WI38 (cell line): ENCODE data around the gene AMELY.
"Not testable (repeated sequence)": the region's sequence is repeated elsewhere in the genome, so short reads cannot be mapped to it uniquely, and the experiment has no call there.

Experiments
- H3K4me3 ChIP-seq: 2 replicates; pipeline ENCODE4 v1.5.1; 2011; ENCODE audit warnings: low read depth, mild to moderate bottlenecking, control low read depth, low read length
- CTCF ChIP-seq: IDR thresholded peaks from 2 replicates; pipeline ENCODE4 v1.5.1; 2012; ENCODE audit warnings: low read depth, mild to moderate bottlenecking, control low read depth, low read length

AMELY gene

GRCh38 chrY:6895236-6895635, 16.3 kb downstream of the AMELY start:
- TF ChIP-seq CTCF: no peak
- H3K4me3 ChIP-seq: no peak overlapping the region

- H3K4me3 ChIP-seq: no peak overlapping the region
- TF ChIP-seq CTCF: no peak
These were observed 17.1 kb downstream of the AMELY start for GRCh38 chrY:6894496-6894895.

GRCh38 chrY:6849384-6849783, 62.2 kb downstream of the AMELY start:
- no peak for TF ChIP-seq CTCF

GRCh38 chrY:6842650-6843049, 68.9 kb downstream of the AMELY start:
- H3K4me3 ChIP-seq: not testable (repeated sequence)

More at GRCh38 chrY:6849384-6849783, 62.2 kb downstream of the AMELY start:
- no peak overlapping the region for H3K4me3 ChIP-seq
